Activated T-helper 1 cell treated with Interleukin-2 at 50 U/mL for 16 hours (primary cell): ENCODE data around the gene TRAF3.
A peak's percentile ranks its signal among the peaks of the same experiment; 100 is the strongest.

Experiments
- DNase-seq: peaks from one replicate; pipeline ENCODE4 v3.0.0-alpha.2; 2020; ENCODE audit warnings: low read depth

Gene TRAF3

DNA sequence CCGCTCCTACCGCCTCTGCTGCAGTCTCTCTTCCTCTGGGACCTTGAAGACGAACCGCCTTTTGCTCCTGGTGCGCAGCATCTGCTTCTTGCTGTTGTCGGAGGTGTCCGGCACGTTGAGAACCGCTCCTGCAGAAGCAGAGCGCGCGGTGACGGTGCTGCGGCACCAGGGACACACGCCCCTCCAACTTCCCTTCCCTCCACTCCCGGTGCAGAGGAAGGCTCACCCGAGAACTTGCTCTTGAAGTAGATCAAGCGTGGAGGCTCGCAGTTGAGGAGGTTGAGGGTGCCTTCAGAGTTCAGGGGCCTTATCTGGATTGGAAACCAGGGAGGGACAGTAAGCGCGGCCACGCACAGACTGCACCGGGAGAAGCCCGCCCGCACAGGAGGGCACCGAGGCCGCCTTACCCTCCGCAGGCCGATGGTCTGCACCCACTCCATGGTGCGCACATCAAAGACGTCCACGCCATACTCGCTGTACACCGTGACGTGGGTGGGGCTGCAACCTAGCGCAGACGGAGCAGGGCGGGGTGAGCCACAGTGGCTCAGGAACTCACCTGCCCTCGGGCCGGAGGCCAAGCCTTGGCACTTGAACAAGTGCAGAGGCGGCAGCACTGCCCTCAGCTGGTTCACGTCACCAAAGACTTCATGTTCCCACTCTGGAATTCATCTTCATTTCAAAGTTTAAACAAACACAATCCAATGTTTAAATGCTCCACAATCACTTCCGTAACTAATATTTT is 162.7 kb downstream of the TRAF3 start:
- no peak for DNase-seq

DNA sequence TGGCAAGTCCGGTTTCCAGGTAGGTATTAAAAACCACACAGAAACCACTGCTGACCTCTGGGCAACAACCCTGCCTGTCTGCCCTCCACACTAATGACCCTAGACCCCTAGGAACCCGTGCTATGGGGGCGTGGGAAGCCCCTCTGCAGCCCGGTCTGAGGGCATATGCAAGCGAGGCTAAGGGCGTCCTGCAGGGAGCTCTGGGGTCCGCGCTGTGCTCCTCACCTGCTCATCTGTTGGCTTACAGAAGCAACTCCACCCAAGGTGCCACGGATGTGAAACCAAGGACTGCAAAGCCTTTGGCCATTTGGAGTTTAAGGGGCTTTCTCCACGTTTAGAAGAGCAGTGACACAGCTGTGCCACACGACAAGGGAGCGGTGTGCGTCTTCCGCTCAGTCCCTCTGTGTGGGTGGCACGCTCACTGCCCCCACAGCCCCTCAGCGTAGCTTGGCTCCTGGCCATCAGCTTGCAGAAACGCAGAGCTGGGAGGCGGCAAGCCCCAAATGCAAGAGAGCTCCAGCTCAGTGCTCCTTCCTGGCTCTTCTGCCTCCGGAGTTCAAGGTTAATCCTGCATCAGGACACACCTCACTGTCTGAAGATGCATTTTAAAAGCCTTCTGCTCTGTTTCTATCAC is 163.6 kb downstream of the TRAF3 start:
- no peak for DNase-seq

DNA sequence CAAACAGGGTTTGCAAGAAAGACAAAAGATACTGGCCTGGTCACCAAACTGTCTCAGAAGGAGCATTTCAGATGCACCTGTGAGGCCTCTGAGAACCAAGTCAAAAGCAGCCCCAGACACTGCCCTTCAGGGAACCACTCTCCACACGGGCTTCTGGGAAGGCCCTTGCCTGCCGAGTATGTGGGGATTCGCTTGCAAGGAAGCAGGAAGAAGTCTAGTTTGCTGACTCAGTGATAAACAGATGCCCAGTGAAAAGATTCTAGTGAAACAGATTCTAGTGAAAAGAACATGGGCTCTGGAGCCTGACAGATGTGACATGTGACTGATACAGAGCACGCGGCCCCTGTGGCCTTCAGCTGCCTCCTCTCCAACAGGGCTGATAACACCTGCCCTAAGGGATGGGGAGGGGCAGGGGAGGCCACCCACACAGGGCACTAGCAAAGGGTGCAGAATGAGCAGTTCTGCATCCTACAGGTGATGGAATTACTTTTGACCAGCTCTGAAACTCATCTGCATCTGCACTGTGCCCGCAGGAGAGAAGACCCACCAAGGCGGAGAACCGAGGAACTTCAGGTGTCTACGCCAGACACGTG is 164.3 kb downstream of the TRAF3 start:
- no peak for DNase-seq

DNA sequence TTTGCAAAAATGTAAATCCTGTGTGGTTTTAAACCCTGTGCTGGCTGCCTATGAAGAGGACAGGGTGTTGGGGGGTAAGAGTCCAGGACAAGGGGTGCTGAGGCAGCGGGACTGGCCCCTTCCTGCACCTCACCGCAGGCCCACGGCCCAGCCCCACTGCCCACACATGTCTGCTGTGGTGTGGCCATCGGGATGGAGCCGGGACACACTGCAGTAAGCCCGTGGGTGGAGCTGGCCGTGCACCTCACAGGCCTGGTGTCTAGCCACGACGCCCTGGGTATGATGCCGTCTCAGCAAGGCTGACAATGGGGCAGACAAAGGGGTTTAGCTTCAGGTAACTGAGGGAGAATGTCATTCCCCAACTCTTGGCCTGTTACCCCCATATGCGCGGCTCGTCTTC is 164.8 kb downstream of the TRAF3 start:
- DNase-seq = no peak

DNA sequence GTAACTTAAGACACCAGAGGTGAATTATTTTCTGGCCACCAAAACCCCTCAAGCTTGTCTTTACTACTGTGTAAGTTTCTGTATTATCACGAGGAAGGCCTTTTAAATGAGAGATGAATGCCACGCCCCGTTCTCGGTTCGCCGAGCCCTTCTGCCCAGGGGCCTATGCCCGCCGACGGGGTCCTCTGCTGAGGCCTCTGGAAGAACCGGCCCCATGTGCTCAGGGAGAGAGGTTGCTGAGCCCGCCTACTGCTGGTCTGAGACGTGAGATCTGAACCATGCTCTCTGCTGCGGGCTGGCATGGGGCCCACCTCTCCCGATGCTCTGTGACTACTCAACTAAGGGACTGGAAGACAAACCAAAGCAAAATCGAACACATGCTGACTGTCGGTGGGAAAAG is 166.2 kb downstream of the TRAF3 start:
- no peak for DNase-seq

- DNase-seq = no peak
Observed at GRCh38 chr14:102943979-102944378, 166.7 kb downstream of the TRAF3 start.

DNA sequence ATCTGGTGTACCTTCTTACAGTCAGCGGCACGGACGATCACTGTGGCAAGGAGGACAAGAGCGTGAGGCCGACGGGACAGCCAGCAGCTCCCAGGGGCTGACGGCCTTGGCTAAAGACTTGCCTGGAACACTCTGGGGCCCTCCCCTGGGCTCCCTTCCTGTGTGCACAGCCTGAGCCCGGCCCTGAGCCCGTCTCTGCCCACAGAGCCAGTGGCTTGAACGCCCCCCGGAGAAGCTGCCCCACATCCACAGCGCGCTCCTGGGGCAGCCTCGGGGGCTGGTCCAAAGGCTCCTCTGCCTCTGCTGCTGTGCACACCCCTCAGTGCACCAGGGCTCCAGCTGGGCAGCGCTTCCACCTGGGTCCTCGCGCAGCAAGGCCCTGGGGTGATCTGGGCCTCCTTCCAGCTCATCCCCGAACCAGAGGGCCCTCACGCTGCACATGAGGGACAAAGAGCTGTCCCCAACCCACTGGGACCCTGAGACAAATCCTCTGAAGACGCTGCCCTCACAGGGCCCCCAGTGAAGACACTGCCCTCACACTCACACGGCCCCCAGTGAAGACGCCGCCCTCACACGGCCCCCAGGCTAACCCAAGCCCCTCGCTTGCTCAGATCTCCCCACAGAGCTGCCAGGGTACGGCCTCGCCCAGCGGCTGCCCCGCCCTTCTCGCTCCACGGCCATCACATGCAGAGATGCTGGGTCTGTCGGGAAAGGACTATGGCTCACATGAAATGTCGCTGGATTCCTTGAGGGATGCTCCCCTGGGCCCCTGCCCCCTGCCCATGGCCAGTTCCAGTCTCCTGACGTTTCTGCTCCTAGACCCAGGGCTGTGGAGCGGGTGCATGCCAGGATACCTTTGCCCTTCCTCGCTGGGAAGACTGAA is 167.4 kb downstream of the TRAF3 start:
- no peak for DNase-seq

DNA sequence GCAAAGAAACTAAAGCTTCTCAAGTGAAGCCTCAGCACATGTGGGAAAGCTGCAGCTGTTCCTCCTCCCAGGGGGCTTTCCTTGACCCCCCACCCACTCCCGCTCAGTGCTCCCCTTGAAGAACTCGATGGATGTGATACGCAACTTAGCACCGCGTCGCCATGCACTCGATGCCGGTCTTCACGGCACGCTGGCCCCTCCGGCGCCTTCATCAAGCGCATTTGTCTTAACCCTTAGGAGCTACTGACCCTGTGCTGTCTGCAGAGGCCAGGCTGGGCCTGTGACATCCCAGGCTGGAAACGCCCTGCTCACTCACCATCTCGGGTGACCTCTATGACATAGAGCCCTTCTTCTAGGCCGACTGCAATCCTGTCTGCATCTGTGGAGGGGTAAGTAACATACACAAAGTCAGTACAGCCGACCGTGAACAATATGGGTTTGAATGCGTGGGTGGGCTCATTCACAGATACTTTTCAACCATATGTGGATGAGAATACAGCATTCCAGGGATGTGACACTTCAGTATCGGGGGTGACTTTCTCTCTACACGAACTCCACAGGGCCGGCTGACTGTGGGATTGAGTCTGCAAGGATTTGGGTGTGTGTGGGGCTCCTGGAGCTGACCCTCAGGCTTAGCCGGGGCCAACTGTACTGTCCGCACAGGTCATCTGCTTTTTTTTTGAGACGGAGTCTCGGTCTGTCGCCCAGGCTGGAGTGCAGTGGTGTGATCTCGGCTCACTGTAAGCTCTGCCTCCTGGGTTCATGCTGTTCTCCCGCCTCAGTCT is 168.3 kb downstream of the TRAF3 start:
- no peak for DNase-seq

GRCh38 chr14:102947321-102948103 is 170.3 kb downstream of the TRAF3 start:
- no peak for DNase-seq

- DNase-seq = no peak
Observed at GRCh38 chr14:102948698-102949061, 171.4 kb downstream of the TRAF3 start.

DNA sequence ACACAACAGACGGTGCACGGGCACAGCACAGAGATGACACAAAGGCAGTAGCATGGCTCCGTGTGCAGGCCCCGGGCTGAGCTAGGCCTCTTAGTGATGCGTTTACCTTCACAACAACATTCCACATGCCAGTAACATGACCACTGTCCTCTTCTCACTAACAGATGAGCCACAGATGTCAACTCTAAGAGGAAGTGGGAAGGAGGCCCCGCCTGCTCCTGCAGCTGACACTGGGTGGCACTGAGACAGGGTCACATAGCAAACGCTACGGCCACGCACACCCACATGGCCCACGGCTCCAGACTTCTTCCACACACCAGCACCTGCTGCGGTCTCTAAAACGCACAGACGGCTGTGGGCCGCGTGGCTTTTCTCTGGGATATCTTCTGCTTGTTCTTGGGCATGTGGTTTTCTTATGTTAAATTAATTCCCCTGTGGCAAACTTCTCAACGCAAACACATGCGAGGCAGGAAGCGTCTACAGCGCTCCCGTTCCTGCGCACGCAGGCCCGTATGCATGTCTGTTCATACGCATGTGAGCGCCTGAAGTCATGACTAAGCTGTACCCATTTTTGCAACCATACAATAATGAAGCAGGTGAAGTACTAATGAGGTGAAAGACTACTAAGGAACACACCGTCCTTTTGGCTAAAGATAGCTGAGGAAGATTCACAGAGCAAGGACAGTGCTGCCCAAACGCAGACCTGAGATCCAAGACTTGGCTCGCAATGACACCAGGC is 172.0 kb downstream of the TRAF3 start:
- peak; percentile 18 for DNase-seq

- DNase-seq = no peak
Observed at GRCh38 chr14:102949801-102950451, 172.7 kb downstream of the TRAF3 start.

DNA sequence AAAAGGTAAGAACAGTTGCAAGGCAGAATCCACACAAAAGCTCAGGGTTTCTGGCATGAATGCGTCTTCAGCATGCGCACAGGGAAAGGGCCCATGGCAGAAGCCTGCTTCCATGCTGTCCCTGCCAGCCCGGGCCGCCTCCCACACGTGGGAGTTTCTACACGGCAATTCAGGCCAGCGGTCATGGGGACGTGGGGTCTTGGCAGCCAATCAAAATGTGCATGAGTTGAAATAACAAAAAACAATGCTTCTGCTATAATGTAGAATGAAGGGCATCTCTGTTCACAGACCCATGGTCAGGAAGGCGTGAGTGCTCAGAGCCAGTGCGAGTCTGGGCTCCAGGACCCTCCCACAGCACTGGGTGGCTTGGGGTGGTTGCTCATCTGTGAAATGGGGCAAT is 173.8 kb downstream of the TRAF3 start:
- no peak for DNase-seq

DNA sequence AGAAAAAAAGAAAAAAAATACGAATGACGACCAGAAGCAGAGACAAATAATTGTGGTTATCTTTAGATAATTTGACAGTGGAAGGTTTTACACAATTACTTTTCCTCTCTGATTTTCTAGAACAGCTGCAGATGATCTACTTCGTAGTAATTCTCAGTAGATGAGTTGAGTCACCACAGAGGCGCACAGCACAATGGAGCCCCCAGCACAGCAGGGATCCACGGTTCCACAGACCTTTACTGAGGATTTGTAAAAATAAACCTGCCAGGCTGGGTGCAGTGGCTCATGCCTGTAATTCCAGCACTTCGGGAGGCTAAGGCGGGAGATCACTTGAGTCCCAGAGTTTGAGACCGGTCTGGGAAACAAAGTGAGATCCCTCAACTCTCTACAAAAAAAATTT is 174.6 kb downstream of the TRAF3 start:
- no peak for DNase-seq

DNA sequence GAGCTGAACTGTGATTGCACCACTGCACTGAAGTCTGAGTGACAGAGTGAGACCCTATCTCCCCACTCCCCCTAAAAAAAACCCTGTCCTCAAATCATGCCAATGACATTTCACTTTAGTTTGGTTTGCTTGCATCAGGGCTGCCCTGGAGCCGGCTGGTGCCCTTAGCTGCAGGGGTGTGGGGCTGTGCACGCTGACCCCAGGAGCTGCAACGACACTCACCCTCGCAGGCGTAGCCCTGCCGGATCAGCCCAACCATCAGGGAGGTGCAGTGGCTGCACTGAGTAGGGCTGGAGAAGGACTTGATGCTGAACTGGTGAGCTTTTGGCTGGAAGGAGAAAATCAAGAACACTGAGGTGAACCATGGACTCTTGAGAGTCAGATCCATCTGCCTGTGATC is 175.0 kb downstream of the TRAF3 start:
- no peak for DNase-seq

GRCh38 chr14:102953100-102953499 is 175.9 kb downstream of the TRAF3 start:
- no peak for DNase-seq

DNA sequence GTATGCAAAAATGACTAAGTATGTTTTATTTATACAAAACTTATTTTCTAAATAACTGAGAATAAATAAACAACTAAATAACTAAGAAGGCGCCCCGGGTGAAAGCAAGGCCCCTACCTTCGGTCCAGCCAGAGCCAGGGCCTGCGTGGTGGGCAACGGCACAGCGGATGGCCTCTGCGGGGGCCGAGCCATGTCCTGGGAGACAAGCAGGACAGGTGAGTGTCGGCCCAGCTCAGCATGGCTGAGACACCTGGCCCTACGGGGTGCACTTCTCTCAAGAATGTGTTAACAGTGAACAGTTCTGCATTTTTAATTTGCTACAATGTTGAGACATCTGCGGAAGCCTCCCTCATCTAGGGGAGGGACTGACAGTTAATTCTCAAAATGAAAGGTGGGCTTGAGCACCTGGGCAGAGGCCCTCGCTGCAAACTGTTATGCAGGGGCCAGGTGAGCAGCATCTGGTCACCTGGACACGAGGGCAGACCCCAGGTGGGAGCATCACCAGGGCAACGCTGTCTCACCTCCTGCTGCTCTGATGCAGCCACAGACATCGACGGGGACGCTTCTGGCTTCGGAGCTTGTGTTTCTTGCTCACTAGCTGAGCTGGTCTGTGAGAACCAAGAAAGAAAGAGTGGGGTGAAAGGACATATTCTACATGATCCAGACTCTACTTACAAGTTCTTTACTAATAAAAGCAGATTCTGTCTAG is 177.0 kb downstream of the TRAF3 start:
- no peak for DNase-seq

DNA sequence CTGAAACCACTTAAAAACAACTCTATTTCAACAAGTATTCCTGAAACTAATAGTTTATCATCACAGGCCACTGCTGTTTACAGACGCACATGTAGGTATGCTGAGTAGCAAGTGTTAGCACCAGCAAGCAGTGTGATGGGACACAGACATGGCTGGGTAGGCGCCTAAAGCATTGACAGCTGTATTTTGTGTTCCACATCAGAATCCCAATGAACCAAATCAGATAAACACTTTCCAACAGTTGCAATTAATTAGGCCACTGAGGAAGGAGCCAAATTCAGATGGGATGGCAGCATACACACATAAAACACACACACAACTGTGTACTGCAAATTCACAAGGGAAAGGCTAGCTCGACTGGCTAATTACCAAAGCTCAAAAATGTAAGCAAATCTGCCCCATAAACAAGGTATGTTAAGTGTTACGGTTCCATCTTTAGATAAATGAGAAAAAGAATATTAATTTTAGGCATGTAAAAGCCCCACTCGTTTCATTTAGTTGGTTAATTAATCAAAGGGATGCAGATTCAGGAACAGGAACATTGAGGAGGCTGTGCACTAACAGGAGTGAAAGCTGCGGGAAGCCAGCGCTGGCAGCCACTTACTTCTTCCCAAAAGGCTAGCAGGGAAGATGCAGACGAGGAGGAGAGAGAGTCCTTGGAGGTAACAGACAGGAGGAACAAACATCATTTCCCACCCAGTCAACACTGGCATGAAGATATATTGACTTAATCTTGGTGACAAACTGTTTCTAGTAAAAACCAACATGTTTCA is 178.6 kb downstream of the TRAF3 start:
- DNase-seq = no peak
